Duodenal mucosa (tissue), 2 donors: ENCODE data around the gene NUP153.

Experiments used
- H3K27ac ChIP-seq: one replicate; pipeline ENCODE4 v1.7.0; 2013; ENCODE audit warnings: low read depth, low read length
- H3K27me3 ChIP-seq, 2 donors: one replicate each; pipeline ENCODE4 v1.7.0; 2013; ENCODE audit warnings: low read length in 2 of 2, control low read depth in 1 of 2; ENCODE audit not compliant: insufficient read depth in 2 of 2, control insufficient read depth in 1 of 2
- H3K36me3 ChIP-seq, 2 donors: one replicate each; pipeline ENCODE4 v1.7.0; 2013; ENCODE audit warnings: low read length in 2 of 2, control low read depth in 1 of 2; ENCODE audit not compliant: insufficient read depth in 2 of 2, control insufficient read depth in 1 of 2
- H3K4me1 ChIP-seq, 2 donors: one replicate each; pipeline ENCODE4 v1.7.0; 2013; ENCODE audit warnings: low read length in 2 of 2, control low read depth in 1 of 2; ENCODE audit not compliant: insufficient read depth in 2 of 2, control insufficient read depth in 1 of 2
- H3K4me3 ChIP-seq, 2 donors: one replicate each; pipeline ENCODE4 v1.7.0; 2013; ENCODE audit warnings: low read length in 2 of 2, low read depth in 1 of 2
- H3K9ac ChIP-seq, 2 donors: one replicate each; pipeline ENCODE4 v1.7.0; 2013; ENCODE audit warnings: low read length in 2 of 2, low read depth in 1 of 2
- H3K9me3 ChIP-seq, 2 donors: one replicate each; pipeline ENCODE4 v1.7.0; 2013; ENCODE audit warnings: low read length in 2 of 2, control low read depth in 1 of 2; ENCODE audit not compliant: control insufficient read depth in 1 of 2

The NUP153 gene

GRCh38 chr6:17730078-17730704 lies 23.5 kb upstream of the NUP153 start:
- Histone ChIP-seq H3K4me3 (no peak overlapping the region), H3K9ac (no peak overlapping the region), H3K36me3 (no peaks in the 10 kb centered on the region), H3K4me1 (peaks cover 1% of the 10 kb centered on the region in 2 donors), H3K27ac (no peak overlapping the region), H3K9me3 (no peaks in the 10 kb centered on the region), H3K27me3 (no peaks in the 10 kb centered on the region)

GRCh38 chr6:17729223-17730077 lies 22.7 kb upstream of the NUP153 start:
- Histone ChIP-seq H3K27ac (no peak overlapping the region), H3K4me3 (no peak overlapping the region), H3K27me3 (no peaks in the 10 kb centered on the region), H3K4me1 (peaks cover 4 to 5% of the 10 kb centered on the region in 2 donors), H3K36me3 (no peaks in the 10 kb centered on the region), H3K9ac (no peak overlapping the region), H3K9me3 (no peaks in the 10 kb centered on the region)

- Histone ChIP-seq H3K27me3 (no peaks in the 10 kb centered on the region), H3K27ac (no peak overlapping the region), H3K4me1 (peaks cover 4 to 5% of the 10 kb centered on the region in 2 donors), H3K9me3 (no peaks in the 10 kb centered on the region), H3K4me3 (no peak overlapping the region), H3K36me3 (no peaks in the 10 kb centered on the region), H3K9ac (no peak overlapping the region)
Measured at GRCh38 chr6:17728551-17729222, 22.0 kb upstream of the NUP153 start.

- H3K4me3 ChIP-seq, result no peak overlapping the region
- no peak overlapping the region for H3K27ac ChIP-seq
- no peak overlapping the region for H3K9ac ChIP-seq
- H3K9me3 ChIP-seq, result no peaks in the 10 kb centered on the region
- no peaks in the 10 kb centered on the region for H3K36me3 ChIP-seq
- peaks cover 4 to 5% of the 10 kb centered on the region in 2 donors for H3K4me1 ChIP-seq
- H3K27me3 ChIP-seq, result no peaks in the 10 kb centered on the region
Measured at GRCh38 chr6:17725083-17725482, 18.4 kb upstream of the NUP153 start.

GRCh38 chr6:17724341-17724740 lies 17.6 kb upstream of the NUP153 start:
- no peaks in the 10 kb centered on the region for H3K27me3 ChIP-seq
- H3K9ac ChIP-seq, result no peak overlapping the region
- H3K9me3 ChIP-seq, result no peaks in the 10 kb centered on the region
- no peak overlapping the region for H3K27ac ChIP-seq
- peaks cover 4 to 5% of the 10 kb centered on the region in 2 donors for H3K4me1 ChIP-seq
- H3K4me3 ChIP-seq, result no peak overlapping the region
- no peaks in the 10 kb centered on the region for H3K36me3 ChIP-seq

- no peaks in the 10 kb centered on the region for H3K36me3 ChIP-seq
- H3K27ac ChIP-seq, result no peak overlapping the region
- no peaks in the 10 kb centered on the region for H3K9me3 ChIP-seq
- H3K9ac ChIP-seq, result no peak overlapping the region
- no peaks in the 10 kb centered on the region for H3K27me3 ChIP-seq
- H3K4me1 ChIP-seq, result peaks cover 4 to 5% of the 10 kb centered on the region in 2 donors
- no peak overlapping the region for H3K4me3 ChIP-seq
Measured at GRCh38 chr6:17721671-17722070, 14.9 kb upstream of the NUP153 start.

GRCh38 chr6:17719323-17720041 lies 12.8 kb upstream of the NUP153 start:
- no peak overlapping the region for H3K9ac ChIP-seq
- H3K27ac ChIP-seq, result no peak overlapping the region
- H3K9me3 ChIP-seq, result no peaks in the 10 kb centered on the region
- no peaks in the 10 kb centered on the region for H3K36me3 ChIP-seq
- no peaks in the 10 kb centered on the region for H3K27me3 ChIP-seq
- H3K4me1 ChIP-seq, result peaks cover 0 to 3% of the 10 kb centered on the region in 2 donors
- no peak overlapping the region for H3K4me3 ChIP-seq

GRCh38 chr6:17716221-17716620 lies 9.5 kb upstream of the NUP153 start:
- no peaks in the 10 kb centered on the region for H3K36me3 ChIP-seq
- no peaks in the 10 kb centered on the region for H3K27me3 ChIP-seq
- no peak overlapping the region for H3K4me3 ChIP-seq
- no peak overlapping the region for H3K9ac ChIP-seq
- H3K27ac ChIP-seq, result no peak overlapping the region
- H3K4me1 ChIP-seq, result peaks cover 0 to 3% of the 10 kb centered on the region in 2 donors
- no peaks in the 10 kb centered on the region for H3K9me3 ChIP-seq

- Histone ChIP-seq H3K27ac (no peak overlapping the region), H3K36me3 (no peaks in the 10 kb centered on the region)
Measured at GRCh38 chr6:17714879-17715851, 8.4 kb upstream of the NUP153 start.

More at GRCh38 chr6:17714879-17715851, 8.4 kb upstream of the NUP153 start:
- H3K9ac ChIP-seq, result no peak overlapping the region
- H3K9me3 ChIP-seq, result no peaks in the 10 kb centered on the region
- no peaks in the 10 kb centered on the region for H3K27me3 ChIP-seq
- peaks cover 0 to 3% of the 10 kb centered on the region in 2 donors for H3K4me1 ChIP-seq
- H3K4me3 ChIP-seq, result no peak overlapping the region
